H9 (cell line): ENCODE data around the gene UPF2. TPM values are rescaled to one million over a fixed set of nuclear protein-coding genes. Genes with fewer than 3 reads are reported as not detected.

Source experiments
- DNase-seq: peaks from one replicate; pipeline ENCODE4 v3.0.0-alpha.2; 2017
- H2AFZ ChIP-seq: one replicate; pipeline ENCODE4 v1.6.1; 2013; ENCODE audit warnings: mild to moderate bottlenecking, low read length, control low read depth, moderate library complexity
- H2AK5ac ChIP-seq: 2 replicates; pipeline ENCODE4 v1.6.1; 2013; ENCODE audit warnings: low read length, control low read depth, mixed read lengths; ENCODE audit not compliant: insufficient read length
- H2BK120ac ChIP-seq: one replicate; pipeline ENCODE4 v1.6.1; 2013; ENCODE audit warnings: low read depth, mild to moderate bottlenecking, low read length, control low read depth, inconsistent platforms; ENCODE audit not compliant: poor library complexity, severe bottlenecking
- H2BK12ac ChIP-seq: 2 replicates; pipeline ENCODE4 v1.6.1; 2013; ENCODE audit warnings: low read length, control low read depth, mixed read lengths, low read depth; ENCODE audit not compliant: insufficient read length
- H2BK15ac ChIP-seq: 2 replicates; pipeline ENCODE4 v1.6.1; 2013; ENCODE audit warnings: low read depth, low read length, control low read depth
- H2BK20ac ChIP-seq: one replicate; pipeline ENCODE4 v1.6.1; 2013; ENCODE audit warnings: low read depth, mild to moderate bottlenecking, low read length, control low read depth, inconsistent platforms; ENCODE audit not compliant: poor library complexity, severe bottlenecking
- H2BK5ac ChIP-seq: 2 replicates; pipeline ENCODE4 v1.6.1; 2013; ENCODE audit warnings: low read length, control low read depth, mixed read lengths; ENCODE audit not compliant: insufficient read length
- H3K14ac ChIP-seq: 2 replicates; pipeline ENCODE4 v1.6.1; 2013; ENCODE audit warnings: low read length, control low read depth; ENCODE audit not compliant: insufficient read depth
- H3K18ac ChIP-seq: 2 replicates; pipeline ENCODE4 v1.6.1; 2013; ENCODE audit warnings: low read depth, mild to moderate bottlenecking, mixed read lengths, low read length, control low read depth; ENCODE audit not compliant: insufficient read length
- H3K23ac ChIP-seq: 2 replicates; pipeline ENCODE4 v1.6.1; 2013; ENCODE audit warnings: low read length, control low read depth, mixed read lengths, low read depth; ENCODE audit not compliant: insufficient read length
- H3K23me2 ChIP-seq: 2 replicates; pipeline ENCODE4 v1.6.1; 2013; ENCODE audit warnings: low read depth, mild to moderate bottlenecking, mixed read lengths, low read length, control low read depth; ENCODE audit not compliant: insufficient read length, poor library complexity, severe bottlenecking
- H3K27ac ChIP-seq: 2 replicates; pipeline ENCODE4 v1.5.1; 2013; ENCODE audit warnings: low read length, control low read depth, mixed read lengths, low read depth; ENCODE audit not compliant: insufficient read length
- H3K27me3 ChIP-seq: 2 replicates; pipeline ENCODE4 v1.6.1; 2013; ENCODE audit warnings: low read length, control low read depth, inconsistent platforms; ENCODE audit not compliant: insufficient read depth
- H3K4ac ChIP-seq: 2 replicates; pipeline ENCODE4 v1.6.1; 2013; ENCODE audit warnings: low read depth, mild to moderate bottlenecking, control low read depth, inconsistent platforms, low read length, moderate library complexity
- H3K4me1 ChIP-seq: 2 replicates; pipeline ENCODE4 v1.6.1; 2013; ENCODE audit warnings: low read length, control low read depth, inconsistent platforms; ENCODE audit not compliant: insufficient read depth
- H3K4me2 ChIP-seq: 2 replicates; pipeline ENCODE4 v1.6.1; 2013; ENCODE audit warnings: low read length, control low read depth, mixed read lengths; ENCODE audit not compliant: insufficient read length, insufficient read depth
- H3K56ac ChIP-seq: 2 replicates; pipeline ENCODE4 v1.6.1; 2013; ENCODE audit warnings: low read depth, mild to moderate bottlenecking, mixed read lengths, low read length, control low read depth; ENCODE audit not compliant: insufficient read length
- H3K79me1 ChIP-seq: 2 replicates; pipeline ENCODE4 v1.6.1; 2013; ENCODE audit warnings: low read depth, mild to moderate bottlenecking, moderate library complexity, low read length, control low read depth, inconsistent platforms; ENCODE audit not compliant: insufficient read depth, poor library complexity, severe bottlenecking
- H3K79me2 ChIP-seq: 2 replicates; pipeline ENCODE4 v1.6.1; 2013; ENCODE audit warnings: low read length, control low read depth, inconsistent platforms; ENCODE audit not compliant: insufficient read depth
- H3K9ac ChIP-seq: 2 replicates; pipeline ENCODE4 v1.6.1; 2013; ENCODE audit warnings: low read length, control low read depth, mixed read lengths; ENCODE audit not compliant: insufficient read length; ENCODE audit errors: extremely low read depth
- H3K9me3 ChIP-seq: one replicate; pipeline ENCODE4 v1.6.1; 2013; ENCODE audit warnings: low read depth, low read length, inconsistent platforms; ENCODE audit not compliant: control insufficient read depth
- H3T11ph ChIP-seq: one replicate; pipeline ENCODE4 v1.6.1; 2013; ENCODE audit warnings: mild to moderate bottlenecking, low read length, control low read depth, inconsistent platforms
- H4K20me1 ChIP-seq: one replicate; pipeline ENCODE4 v1.6.1; 2013; ENCODE audit not compliant: control insufficient read depth, insufficient read length, insufficient read depth
- H4K5ac ChIP-seq: 2 replicates; pipeline ENCODE4 v1.6.1; 2013; ENCODE audit warnings: low read depth, mild to moderate bottlenecking, mixed read lengths, low read length, control low read depth; ENCODE audit not compliant: insufficient read length
- H4K8ac ChIP-seq: replicated peaks from 2 replicates; pipeline ENCODE4 v1.6.1; 2013; ENCODE audit warnings: low read length, control low read depth, mixed read lengths, low read depth; ENCODE audit not compliant: insufficient read length
- H4K91ac ChIP-seq: 2 replicates; pipeline ENCODE4 v1.6.1; 2013; ENCODE audit warnings: low read depth, mild to moderate bottlenecking, moderate library complexity, mixed read lengths, low read length, control low read depth; ENCODE audit not compliant: insufficient read length
- H3K27ac Mint-ChIP-seq, 3 experiments: 2 replicates in 2 of 3; 3 replicates in 1 of 3; pipeline ENCODE4 v1.8.0; 2020 to 2021; ENCODE audit warnings: mixed read lengths in 3 of 3, mild to moderate bottlenecking in 1 of 3, moderate library complexity in 1 of 3
- H3K27me3 Mint-ChIP-seq: 2 replicates; pipeline ENCODE4 v1.8.0; 2021; ENCODE audit warnings: low read depth, mild to moderate bottlenecking, moderate library complexity, mixed read lengths
- H3K36me3 Mint-ChIP-seq, 3 experiments: 2 replicates in 2 of 3; 3 replicates in 1 of 3; pipeline ENCODE4 v1.8.0; 2020 to 2021; ENCODE audit warnings: low read depth in 3 of 3, mixed read lengths in 3 of 3; ENCODE audit not compliant: insufficient read depth in 1 of 3
- H3K4me1 Mint-ChIP-seq, 2 experiments: 2 replicates each; pipeline ENCODE4 v1.8.0; 2020; ENCODE audit warnings: mixed read lengths in 2 of 2
- H3K4me3 Mint-ChIP-seq, 2 experiments: 2 replicates in 1 of 2; 3 replicates in 1 of 2; pipeline ENCODE4 v1.8.0; 2020 to 2021; ENCODE audit warnings: mild to moderate bottlenecking in 2 of 2, mixed read lengths in 2 of 2, moderate library complexity in 1 of 2
- H3K9me3 Mint-ChIP-seq, 2 experiments: 2 replicates in 1 of 2; 3 replicates in 1 of 2; pipeline ENCODE4 v1.8.0; 2020; ENCODE audit warnings: mild to moderate bottlenecking in 2 of 2, mixed read lengths in 2 of 2, moderate library complexity in 1 of 2
- WGBS: extraction: QIAGEN DNeasy Blood & Tissue Kit; methylation state at CpG from one replicate; pipeline ENCODE4 v1.1.7; 2013; ENCODE audit warnings: missing lambda C conversion rate, low lambda C conversion rate, mixed read lengths; ENCODE audit not compliant: insufficient read length; ENCODE audit errors: extremely low coverage; 5-methylcytosine and 5-hydroxymethylcytosine counted together
- total RNA-seq: library from RNA; stranded (reverse); gene quantifications from 2 replicates; pipeline ENCODE4 v1.2.1, GENCODE V29; 2021
- TF ChIP-seq, protein P1 (sequence below): fragments of 200-600 bp; sonication (generic); conservative IDR thresholded peaks from 3 replicates; pipeline ENCODE4 v1.8.0; 2021; ENCODE audit warnings: antibody characterized with exemption, mild to moderate bottlenecking

UPF2 gene
- total RNA-seq, 1 experiment from 2014 or later: 34.1 TPM

DNA sequence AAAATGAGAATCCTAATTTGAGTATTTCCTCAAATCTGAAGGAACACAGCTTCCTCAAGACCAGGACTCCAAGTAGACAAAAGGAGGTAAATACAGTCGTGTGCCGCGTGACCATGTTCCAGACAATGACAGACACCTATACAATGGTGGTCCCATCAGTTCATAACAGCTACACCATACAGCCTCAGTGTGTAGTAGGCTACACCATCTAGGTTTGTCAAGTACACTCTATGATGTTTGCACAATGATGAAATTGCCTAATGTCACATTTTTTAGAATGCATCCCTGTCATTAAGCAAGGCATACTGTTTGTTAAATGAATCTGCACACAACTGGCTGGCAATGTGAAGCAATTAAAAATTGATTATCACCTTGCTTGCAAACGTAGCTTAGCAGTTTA, 111.6 kb downstream of the UPF2 start:
- no peak overlapping the region for H3K56ac ChIP-seq
- H3K4me3 Mint-ChIP-seq: no peak overlapping the region
- H3K4me1 Mint-ChIP-seq: peaks cover 26 to 28% of the 10 kb centered on the region in 2 experiments
- H4K8ac ChIP-seq: no peak overlapping the region
- H3K23ac ChIP-seq: no peak overlapping the region
- no peak overlapping the region for H3K4ac ChIP-seq
- H2BK120ac ChIP-seq: no peak overlapping the region
- peaks cover 25 to 64% (median 60%) of the 10 kb centered on the region in 3 experiments for H3K36me3 Mint-ChIP-seq
- no CpG with 5 or more reads among the region's 4 CpGs for WGBS
- H3K9ac ChIP-seq: no peak overlapping the region
- no peaks in the 10 kb centered on the region for H3K9me3 Mint-ChIP-seq
- H3K79me2 ChIP-seq: no peaks in the 10 kb centered on the region
- H3T11ph ChIP-seq: no peak overlapping the region
- no peak overlapping the region for H3K4me2 ChIP-seq
- no peaks in the 10 kb centered on the region for H3K27me3 Mint-ChIP-seq
- H2BK20ac ChIP-seq: no peak overlapping the region
- no peak overlapping the region for H4K91ac ChIP-seq
- H3K27ac ChIP-seq: no peak overlapping the region
- H2AK5ac ChIP-seq: no peak overlapping the region
- H3K23me2 ChIP-seq: no peaks in the 10 kb centered on the region
- TF ChIP-seq, protein P1, sequence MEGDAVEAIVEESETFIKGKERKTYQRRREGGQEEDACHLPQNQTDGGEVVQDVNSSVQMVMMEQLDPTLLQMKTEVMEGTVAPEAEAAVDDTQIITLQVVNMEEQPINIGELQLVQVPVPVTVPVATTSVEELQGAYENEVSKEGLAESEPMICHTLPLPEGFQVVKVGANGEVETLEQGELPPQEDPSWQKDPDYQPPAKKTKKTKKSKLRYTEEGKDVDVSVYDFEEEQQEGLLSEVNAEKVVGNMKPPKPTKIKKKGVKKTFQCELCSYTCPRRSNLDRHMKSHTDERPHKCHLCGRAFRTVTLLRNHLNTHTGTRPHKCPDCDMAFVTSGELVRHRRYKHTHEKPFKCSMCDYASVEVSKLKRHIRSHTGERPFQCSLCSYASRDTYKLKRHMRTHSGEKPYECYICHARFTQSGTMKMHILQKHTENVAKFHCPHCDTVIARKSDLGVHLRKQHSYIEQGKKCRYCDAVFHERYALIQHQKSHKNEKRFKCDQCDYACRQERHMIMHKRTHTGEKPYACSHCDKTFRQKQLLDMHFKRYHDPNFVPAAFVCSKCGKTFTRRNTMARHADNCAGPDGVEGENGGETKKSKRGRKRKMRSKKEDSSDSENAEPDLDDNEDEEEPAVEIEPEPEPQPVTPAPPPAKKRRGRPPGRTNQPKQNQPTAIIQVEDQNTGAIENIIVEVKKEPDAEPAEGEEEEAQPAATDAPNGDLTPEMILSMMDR: no peak
- no peak overlapping the region for H2BK12ac ChIP-seq
- no peak overlapping the region for H3K18ac ChIP-seq
- H4K5ac ChIP-seq: no peak overlapping the region
- no peak overlapping the region for H3K27ac Mint-ChIP-seq
- peaks cover 6% of the 10 kb centered on the region for H3K4me1 ChIP-seq
- H2BK5ac ChIP-seq: no peak overlapping the region
- H2AFZ ChIP-seq: no peak overlapping the region
- no peaks in the 10 kb centered on the region for H4K20me1 ChIP-seq
- H3K9me3 ChIP-seq: no peaks in the 10 kb centered on the region
- no peak for DNase-seq
- H3K14ac ChIP-seq: no peak overlapping the region
- no peaks in the 10 kb centered on the region for H3K79me1 ChIP-seq
- H3K27me3 ChIP-seq: no peaks in the 10 kb centered on the region
- H2BK15ac ChIP-seq: no peak overlapping the region
